ENCODE data around the gene SLIT1.

The SLIT1 gene

DNA sequence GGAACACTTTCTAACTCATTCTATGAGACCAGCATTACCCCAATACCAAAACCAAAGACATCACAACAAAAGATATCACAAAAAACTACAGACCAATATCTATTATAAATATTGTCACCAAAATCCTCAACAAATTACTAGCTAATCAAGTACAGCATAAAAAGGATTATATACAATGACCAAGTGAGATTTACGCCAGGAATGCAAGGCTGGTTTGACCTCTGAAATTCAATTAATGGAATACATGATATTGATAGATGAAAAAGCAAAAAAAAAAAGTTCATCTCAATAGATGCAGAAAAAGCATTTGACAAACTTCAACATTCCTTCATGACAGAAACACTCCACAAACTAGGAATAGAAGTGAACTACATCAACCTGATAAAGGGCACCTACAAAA lies 178.3 kb downstream of the SLIT1 start:
- WGBS (ENCODE audit: extremely low coverage, insufficient coverage, low lambda C conversion rate) = no CpG with 5 or more reads among the region's 1 CpG
- H2BK120ac ChIP-seq (ENCODE audit: low read depth, low read length) = no peak overlapping the region

DNA sequence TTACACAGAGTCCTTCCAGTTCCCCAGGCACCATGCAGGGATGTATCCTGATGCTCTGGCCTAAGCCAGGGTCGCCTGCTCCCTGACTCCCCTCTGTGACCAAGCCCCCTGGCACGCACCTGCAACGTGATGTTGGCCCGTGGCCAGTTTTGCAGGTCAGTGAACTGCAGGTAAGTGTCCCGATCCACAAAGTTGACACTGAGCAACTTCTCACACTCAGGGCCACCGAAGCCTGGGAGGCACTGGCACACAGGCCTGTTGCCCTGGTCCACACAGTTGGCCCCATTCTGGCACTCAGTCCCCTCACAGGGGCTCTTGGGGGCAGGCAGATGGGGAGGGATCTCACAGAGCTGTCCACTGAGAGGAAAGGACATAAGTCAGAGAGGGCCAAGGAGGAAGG lies 179.4 kb downstream of the SLIT1 start:
- Histone ChIP-seq H2AK5ac (ENCODE audit: low read length) (no peak overlapping the region), H3K18ac (ENCODE audit: low read length) (no peak overlapping the region), H3K4ac (ENCODE audit: low read depth, low read length) (no peak overlapping the region), H3K4me3 (ENCODE audit: low read length) (no peak overlapping the region), H3K9ac (ENCODE audit: low read length) (no peak overlapping the region), H3K4me2 (ENCODE audit: low read length) (no peak overlapping the region), H2BK15ac (replicated peaks; ENCODE audit: low read depth) (no peak overlapping the region), H4K5ac (ENCODE audit: low read length) (no peak overlapping the region), H3K27ac (ENCODE audit: low read depth, low read length) (no peak overlapping the region), H4K8ac (ENCODE audit: low read depth, low read length) (no peak overlapping the region), H3K79me1 (ENCODE audit: low read length) (no peaks in the 10 kb centered on the region), H3K56ac (ENCODE audit: low read length) (no peak overlapping the region), H3K23ac (ENCODE audit: low read length) (no peak overlapping the region), H3K4me1 (ENCODE audit: control insufficient read depth, low read depth, low read length) (no peaks in the 10 kb centered on the region), H3K36me3 (ENCODE audit: control insufficient read depth, insufficient read depth, low read length) (no peaks in the 10 kb centered on the region), H2BK5ac (ENCODE audit: low read length) (no peak overlapping the region), H3K79me2 (ENCODE audit: control insufficient read depth, insufficient read depth, low read length) (no peaks in the 10 kb centered on the region), H3K27me3 (ENCODE audit: insufficient read depth, low read length, poor library complexity) (no peaks in the 10 kb centered on the region), H2BK120ac (ENCODE audit: low read depth, low read length) (no peak overlapping the region)
- DNase-seq = no peak
- no CpG with 5 or more reads among the region's 6 CpGs for WGBS (ENCODE audit: extremely low coverage, insufficient coverage, low lambda C conversion rate)

More for the DNA sequence above, 178.3 kb downstream of the SLIT1 start:
- Histone ChIP-seq H3K56ac (ENCODE audit: low read length) (no peak overlapping the region), H3K4me2 (ENCODE audit: low read length) (no peak overlapping the region), H4K8ac (ENCODE audit: low read depth, low read length) (no peak overlapping the region), H3K4ac (ENCODE audit: low read depth, low read length) (no peak overlapping the region), H3K4me3 (ENCODE audit: low read length) (no peak overlapping the region), H3K4me1 (ENCODE audit: control insufficient read depth, low read depth, low read length) (no peaks in the 10 kb centered on the region), H3K79me2 (ENCODE audit: control insufficient read depth, insufficient read depth, low read length) (no peaks in the 10 kb centered on the region), H3K36me3 (ENCODE audit: control insufficient read depth, insufficient read depth, low read length) (no peaks in the 10 kb centered on the region), H2BK15ac (replicated peaks; ENCODE audit: low read depth) (no peak overlapping the region), H3K27ac (ENCODE audit: low read depth, low read length) (no peak overlapping the region), H3K27me3 (ENCODE audit: insufficient read depth, low read length, poor library complexity) (no peaks in the 10 kb centered on the region), H3K23ac (ENCODE audit: low read length) (no peak overlapping the region), H4K5ac (ENCODE audit: low read length) (no peak overlapping the region), H3K9ac (ENCODE audit: low read length) (no peak overlapping the region), H2BK5ac (ENCODE audit: low read length) (no peak overlapping the region), H3K18ac (ENCODE audit: low read length) (no peak overlapping the region), H2AK5ac (ENCODE audit: low read length) (no peak overlapping the region), H3K79me1 (ENCODE audit: low read length) (no peaks in the 10 kb centered on the region)
- no peak for DNase-seq

DNA sequence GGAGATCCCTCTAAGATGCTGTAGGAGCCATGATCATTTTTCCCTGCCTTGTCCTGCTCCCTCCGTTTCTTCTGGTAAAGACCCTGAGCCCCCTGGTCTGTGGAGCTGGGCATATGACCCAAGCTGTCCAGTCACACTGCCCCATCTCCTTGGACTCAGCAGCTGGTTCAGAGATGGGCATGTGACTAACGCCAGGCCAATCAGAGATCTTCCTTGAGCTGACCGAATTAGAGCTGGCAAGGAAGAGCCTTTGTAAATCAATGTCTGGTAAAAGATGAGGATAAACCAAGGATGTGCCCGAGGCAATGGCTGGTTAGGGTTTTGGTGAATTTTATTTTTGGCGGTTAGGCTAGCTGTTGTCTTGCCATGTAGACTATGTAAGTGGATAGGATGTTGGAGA lies 180.4 kb downstream of the SLIT1 start:
- H4K5ac ChIP-seq (ENCODE audit: low read length) = no peak overlapping the region
- no CpG with 5 or more reads among the region's 5 CpGs for WGBS (ENCODE audit: extremely low coverage, insufficient coverage, low lambda C conversion rate)
- no peak overlapping the region for H3K27ac ChIP-seq (ENCODE audit: low read depth, low read length)

DNA sequence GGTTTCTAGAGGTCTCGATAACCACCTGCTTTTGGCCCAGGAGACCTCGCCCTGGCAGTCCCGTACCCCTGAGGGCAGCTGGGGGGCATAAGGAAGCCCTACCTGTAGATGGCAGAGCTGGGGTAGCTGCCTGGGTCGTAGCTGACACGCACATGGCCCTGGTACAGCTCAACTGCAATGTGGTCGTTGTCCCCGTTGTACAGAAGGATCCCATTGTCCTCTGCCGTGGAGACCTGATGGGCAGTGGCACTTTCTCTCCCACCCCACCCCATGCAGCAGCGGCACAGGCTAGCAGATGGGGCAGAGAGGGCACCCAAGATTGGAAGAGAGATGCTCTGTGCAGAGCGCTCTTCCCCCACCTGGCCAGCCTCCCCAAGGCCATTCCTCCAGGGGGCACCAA lies 181.2 kb downstream of the SLIT1 start:
- H3K18ac ChIP-seq (ENCODE audit: low read length) = no peak overlapping the region
- H2BK15ac ChIP-seq (replicated peaks; ENCODE audit: low read depth) = no peak overlapping the region
- H3K4ac ChIP-seq (ENCODE audit: low read depth, low read length) = no peak overlapping the region
- no peak overlapping the region for H3K27ac ChIP-seq (ENCODE audit: low read depth, low read length)
- no peak overlapping the region for H4K8ac ChIP-seq (ENCODE audit: low read depth, low read length)
- no peaks in the 10 kb centered on the region for H3K79me2 ChIP-seq (ENCODE audit: control insufficient read depth, insufficient read depth, low read length)
- H2BK5ac ChIP-seq (ENCODE audit: low read length) = no peak overlapping the region
- H3K36me3 ChIP-seq (ENCODE audit: control insufficient read depth, insufficient read depth, low read length) = no peaks in the 10 kb centered on the region
- no peak for DNase-seq
- H3K23ac ChIP-seq (ENCODE audit: low read length) = no peak overlapping the region
- H3K4me3 ChIP-seq (ENCODE audit: low read length) = no peak overlapping the region
- H2BK120ac ChIP-seq (ENCODE audit: low read depth, low read length) = no peak overlapping the region
- H4K5ac ChIP-seq (ENCODE audit: low read length) = no peak overlapping the region
- no peak overlapping the region for H2AK5ac ChIP-seq (ENCODE audit: low read length)
- no peaks in the 10 kb centered on the region for H3K27me3 ChIP-seq (ENCODE audit: insufficient read depth, low read length, poor library complexity)
- no peak overlapping the region for H3K4me2 ChIP-seq (ENCODE audit: low read length)
- no peaks in the 10 kb centered on the region for H3K79me1 ChIP-seq (ENCODE audit: low read length)
- no peak overlapping the region for H3K9ac ChIP-seq (ENCODE audit: low read length)
- WGBS (ENCODE audit: extremely low coverage, insufficient coverage, low lambda C conversion rate) = no CpG with 5 or more reads among the region's 10 CpGs
- no peak overlapping the region for H3K56ac ChIP-seq (ENCODE audit: low read length)
- no peaks in the 10 kb centered on the region for H3K4me1 ChIP-seq (ENCODE audit: control insufficient read depth, low read depth, low read length)

More for the DNA sequence above, 180.4 kb downstream of the SLIT1 start:
- H3K23ac ChIP-seq (ENCODE audit: low read length) = no peak overlapping the region
- H2BK15ac ChIP-seq (replicated peaks; ENCODE audit: low read depth) = no peak overlapping the region
- H3K4me2 ChIP-seq (ENCODE audit: low read length) = no peak overlapping the region
- H2AK5ac ChIP-seq (ENCODE audit: low read length) = no peak overlapping the region
- no peaks in the 10 kb centered on the region for H3K79me1 ChIP-seq (ENCODE audit: low read length)
- no peak overlapping the region for H2BK120ac ChIP-seq (ENCODE audit: low read depth, low read length)
- no peak overlapping the region for H4K8ac ChIP-seq (ENCODE audit: low read depth, low read length)
- H3K9ac ChIP-seq (ENCODE audit: low read length) = no peak overlapping the region
- no peaks in the 10 kb centered on the region for H3K4me1 ChIP-seq (ENCODE audit: control insufficient read depth, low read depth, low read length)
- no peak for DNase-seq
- H3K18ac ChIP-seq (ENCODE audit: low read length) = no peak overlapping the region
- H3K79me2 ChIP-seq (ENCODE audit: control insufficient read depth, insufficient read depth, low read length) = no peaks in the 10 kb centered on the region
- H3K4ac ChIP-seq (ENCODE audit: low read depth, low read length) = no peak overlapping the region
- no peaks in the 10 kb centered on the region for H3K36me3 ChIP-seq (ENCODE audit: control insufficient read depth, insufficient read depth, low read length)
- H3K27me3 ChIP-seq (ENCODE audit: insufficient read depth, low read length, poor library complexity) = no peaks in the 10 kb centered on the region
- H3K56ac ChIP-seq (ENCODE audit: low read length) = no peak overlapping the region
- H2BK5ac ChIP-seq (ENCODE audit: low read length) = no peak overlapping the region
- H3K4me3 ChIP-seq (ENCODE audit: low read length) = no peak overlapping the region

DNA sequence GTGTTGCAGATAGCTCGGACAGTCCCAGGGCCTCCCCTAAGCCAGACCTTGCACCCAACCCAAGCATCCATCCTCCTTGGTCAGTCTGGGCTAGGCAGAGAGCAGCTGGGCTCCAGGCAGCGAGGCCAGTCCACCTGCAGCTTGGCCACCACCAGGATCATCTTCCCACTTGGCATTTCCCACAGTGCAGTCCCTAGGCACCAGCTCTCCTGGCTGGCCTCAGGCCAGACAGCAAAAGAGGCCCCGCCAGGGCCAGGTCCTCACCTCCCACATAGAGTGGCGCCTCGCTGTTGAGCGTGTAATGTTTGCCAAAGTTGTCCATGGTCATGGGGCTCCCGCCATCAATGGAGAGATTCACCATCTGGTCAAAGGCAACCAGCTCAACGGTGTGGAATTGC lies 182.0 kb downstream of the SLIT1 start:
- no peak overlapping the region for H3K4ac ChIP-seq (ENCODE audit: low read depth, low read length)
- no peak overlapping the region for H2BK15ac ChIP-seq (replicated peaks; ENCODE audit: low read depth)
- H2BK5ac ChIP-seq (ENCODE audit: low read length) = no peak overlapping the region
- H3K27ac ChIP-seq (ENCODE audit: low read depth, low read length) = no peak overlapping the region
- no peak overlapping the region for H3K4me2 ChIP-seq (ENCODE audit: low read length)
- no peak overlapping the region for H3K23ac ChIP-seq (ENCODE audit: low read length)
- no CpG with 5 or more reads among the region's 8 CpGs for WGBS (ENCODE audit: extremely low coverage, insufficient coverage, low lambda C conversion rate)
- no peaks in the 10 kb centered on the region for H3K27me3 ChIP-seq (ENCODE audit: insufficient read depth, low read length, poor library complexity)
- H3K9ac ChIP-seq (ENCODE audit: low read length) = no peak overlapping the region
- H3K4me3 ChIP-seq (ENCODE audit: low read length) = no peak overlapping the region
- no peaks in the 10 kb centered on the region for H3K36me3 ChIP-seq (ENCODE audit: control insufficient read depth, insufficient read depth, low read length)
- no peaks in the 10 kb centered on the region for H3K4me1 ChIP-seq (ENCODE audit: control insufficient read depth, low read depth, low read length)
- H3K79me2 ChIP-seq (ENCODE audit: control insufficient read depth, insufficient read depth, low read length) = no peaks in the 10 kb centered on the region
- no peak for DNase-seq
- no peak overlapping the region for H2BK120ac ChIP-seq (ENCODE audit: low read depth, low read length)
- no peak overlapping the region for H4K5ac ChIP-seq (ENCODE audit: low read length)
- no peak overlapping the region for H4K8ac ChIP-seq (ENCODE audit: low read depth, low read length)
- no peak overlapping the region for H3K18ac ChIP-seq (ENCODE audit: low read length)
- no peak overlapping the region for H3K56ac ChIP-seq (ENCODE audit: low read length)
- no peaks in the 10 kb centered on the region for H3K79me1 ChIP-seq (ENCODE audit: low read length)
- H2AK5ac ChIP-seq (ENCODE audit: low read length) = no peak overlapping the region

DNA sequence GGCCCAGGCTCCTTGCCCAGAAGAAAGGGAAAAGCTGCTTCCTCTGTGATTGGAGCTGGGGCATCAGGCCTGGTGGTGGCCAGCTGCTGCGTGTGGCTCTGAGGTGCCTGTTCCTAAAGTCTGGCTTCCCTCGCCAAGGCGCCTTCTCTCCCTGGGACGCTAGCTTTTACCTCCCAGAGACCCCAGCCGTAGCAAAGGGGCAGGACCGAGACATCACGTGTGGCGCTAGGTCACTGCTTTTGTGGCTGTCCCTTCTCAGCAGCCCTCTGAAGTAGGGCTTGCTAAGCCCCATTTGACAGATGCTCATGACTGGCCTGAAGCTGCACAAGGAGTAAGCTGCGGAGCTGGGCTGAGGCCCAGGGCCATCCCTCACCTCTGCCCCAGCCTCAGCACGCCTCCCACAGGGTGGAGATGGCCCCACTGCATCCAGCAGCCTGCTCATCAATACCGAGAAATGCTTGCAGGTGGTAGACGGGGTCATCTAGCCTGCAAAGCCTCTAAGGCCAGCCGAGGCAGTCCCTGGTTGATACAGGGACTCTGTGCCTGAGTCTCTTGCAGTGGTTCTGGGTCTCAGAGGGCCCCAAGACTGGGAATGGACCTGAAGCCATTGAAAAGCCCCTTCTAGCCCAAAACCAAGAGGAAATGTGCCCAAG lies 182.5 kb downstream of the SLIT1 start:
- no peak overlapping the region for H3K4ac ChIP-seq (ENCODE audit: low read depth, low read length)
- no peak overlapping the region for H4K5ac ChIP-seq (ENCODE audit: low read length)
- no peak overlapping the region for H3K4me3 ChIP-seq (ENCODE audit: low read length)
- no peak overlapping the region for H3K9ac ChIP-seq (ENCODE audit: low read length)
- H3K36me3 ChIP-seq (ENCODE audit: control insufficient read depth, insufficient read depth, low read length) = no peaks in the 10 kb centered on the region
- H2BK120ac ChIP-seq (ENCODE audit: low read depth, low read length) = no peak overlapping the region
- H3K4me2 ChIP-seq (ENCODE audit: low read length) = no peak overlapping the region
- no peaks in the 10 kb centered on the region for H3K79me1 ChIP-seq (ENCODE audit: low read length)
- no peak overlapping the region for H3K27ac ChIP-seq (ENCODE audit: low read depth, low read length)
- WGBS (ENCODE audit: extremely low coverage, insufficient coverage, low lambda C conversion rate) = no CpG with 5 or more reads among the region's 13 CpGs
- H3K27me3 ChIP-seq (ENCODE audit: insufficient read depth, low read length, poor library complexity) = no peaks in the 10 kb centered on the region
- no peak overlapping the region for H2BK15ac ChIP-seq (replicated peaks; ENCODE audit: low read depth)
- H3K4me1 ChIP-seq (ENCODE audit: control insufficient read depth, low read depth, low read length) = no peaks in the 10 kb centered on the region
- H2AK5ac ChIP-seq (ENCODE audit: low read length) = no peak overlapping the region
- no peak overlapping the region for H3K18ac ChIP-seq (ENCODE audit: low read length)
- no peaks in the 10 kb centered on the region for H3K79me2 ChIP-seq (ENCODE audit: control insufficient read depth, insufficient read depth, low read length)
- DNase-seq = no peak
- H3K23ac ChIP-seq (ENCODE audit: low read length) = no peak overlapping the region
- no peak overlapping the region for H3K56ac ChIP-seq (ENCODE audit: low read length)
- H2BK5ac ChIP-seq (ENCODE audit: low read length) = no peak overlapping the region
- H4K8ac ChIP-seq (ENCODE audit: low read depth, low read length) = no peak overlapping the region
